ENCODE results near the gene MTHFD2L. TPM values are rescaled to one million over a fixed set of nuclear protein-coding genes. Genes with fewer than 3 reads are reported as not detected.
"Not testable (repeated sequence)": the region's sequence is repeated elsewhere in the genome, so short reads cannot be mapped to it uniquely, and the experiment has no call there.

The MTHFD2L gene
- total and polyA plus RNA-seq, 2 of the 8 experiments (the other 6 are each of a cell fraction or from before 2014, with no cell fraction given) = 5.4 to 15.0 TPM

GRCh38 chr4:74339501-74339900 is 181.6 kb downstream of the MTHFD2L start (continued):
- no peak for TF ChIP-seq RAD21 (IDR thresholded peaks at IDR 0.05 in 1 of 2, conservative IDR thresholded peaks at IDR 0.05 in 1 of 2; ENCODE audit: low read depth in 2 of 2, low read length in 2 of 2)
- no peak for TF ChIP-seq CHD1 (IDR thresholded peaks at IDR 0.05; ENCODE audit: low read depth, low read length)
- no peak for TF ChIP-seq USF2 (IDR thresholded peaks at IDR 0.05; ENCODE audit: low read length)
- TF ChIP-seq EP300 (IDR thresholded peaks at IDR 0.05; ENCODE audit: borderline replicate concordance in 1 of 2, low read depth in 2 of 2, low read length in 2 of 2) = no peak

- H3K27ac ChIP-seq (ENCODE audit: low read depth, low read length); H3K23me2 ChIP-seq (ENCODE audit: low read depth, low read length); H2BK5ac ChIP-seq (ENCODE audit: low read depth, low read length); DNase-seq (ENCODE audit: low read depth in 1 of 2, low spot score in 2 of 2); H4K91ac ChIP-seq (replicated peaks; ENCODE audit: insufficient read length, low read length); H4K20me1 ChIP-seq (replicated peaks in 1 of 2; ENCODE audit: control insufficient read depth in 1 of 2, insufficient read depth in 2 of 2, low read length in 2 of 2); H3K4ac ChIP-seq (replicated peaks; ENCODE audit: insufficient read length, low read depth, low read length); POLR2A ChIA-PET (ENCODE audit: partially characterized antibody); H3K27me3 ChIP-seq (replicated peaks in 1 of 4; ENCODE audit: control insufficient read depth in 3 of 4, extremely low read depth in 1 of 4, insufficient read depth in 3 of 4, low read length in 3 of 4); H3K14ac ChIP-seq (ENCODE audit: insufficient read length); H2AFZ ChIP-seq (ENCODE audit: low read length); H3K9ac ChIP-seq (replicated peaks in 1 of 4; ENCODE audit: extremely low read depth in 1 of 4, low read depth in 3 of 4, low read length in 3 of 4); CTCF ChIA-PET (ENCODE audit: partially characterized antibody); H2BK120ac ChIP-seq (replicated peaks; ENCODE audit: low read depth, low read length); H3K36me3 ChIP-seq (ENCODE audit: control insufficient read depth in 2 of 4, insufficient read depth in 4 of 4, low read length in 3 of 4); H3K18ac ChIP-seq (ENCODE audit: extremely low read depth, low read length); H2BK15ac ChIP-seq (ENCODE audit: low read length); H3K4me3 ChIP-seq (ENCODE audit: extremely low read depth in 1 of 4, insufficient read depth in 2 of 4, low read depth in 3 of 4, low read length in 4 of 4); FAIRE-seq; H3K4me2 ChIP-seq (ENCODE audit: insufficient read depth in 1 of 2, low read depth in 2 of 2, low read length in 2 of 2); H2AK5ac ChIP-seq (ENCODE audit: low read depth, low read length); H3K79me2 ChIP-seq (ENCODE audit: control insufficient read depth in 1 of 2, insufficient read depth in 2 of 2, low read length in 2 of 2); H2BK20ac ChIP-seq (ENCODE audit: low read length); H3K56ac ChIP-seq (replicated peaks; ENCODE audit: insufficient read length, low read depth, low read length); H3K23ac ChIP-seq (ENCODE audit: insufficient read length); H4K5ac ChIP-seq (ENCODE audit: insufficient read length, low read depth, low read length); H3K4me1 ChIP-seq (replicated peaks in 1 of 4; ENCODE audit: control insufficient read depth in 3 of 4, insufficient read depth in 4 of 4, low read length in 3 of 4); H3K79me1 ChIP-seq (ENCODE audit: low read depth, low read length); H4K8ac ChIP-seq (ENCODE audit: extremely low read depth, insufficient read depth, low read length); H2BK12ac ChIP-seq (ENCODE audit: low read depth, low read length): not testable (repeated sequence)
- H3K9me3 ChIP-seq (ENCODE audit: insufficient read depth in 2 of 2, low read depth in 1 of 2, low read length in 1 of 2) = peaks cover 22 to 24% of the 10 kb centered on the region in 2 experiments
Measured at GRCh38 chr4:74340421-74340820, 182.5 kb downstream of the MTHFD2L start.

Measured in H1 (cell line).